K562 (cell line): ENCODE data around the gene GART. TPM values are rescaled to one million over a fixed set of nuclear protein-coding genes. Genes with fewer than 3 reads are reported as not detected.

Experiments used
- ADNP ChIP-seq: fragments of 200-800 bp; sonication (Bioruptor generic); IDR thresholded peaks from 2 replicates; pipeline ENCODE4 v1.6.1; 2016; ENCODE audit warnings: missing genetic modification characterization, missing compliant biosample characterization
- ARID4B ChIP-seq: sonication (generic); formaldehyde crosslinking; IDR thresholded peaks from 2 replicates; pipeline ENCODE4 v1.8.0; 2022; ENCODE audit warnings: mild to moderate bottlenecking, missing genetic modification reagents
- CBX2 ChIP-seq: fragments of 200-600 bp; sonication (generic); IDR thresholded peaks from one replicate; pipeline ENCODE4 v1.6.1; 2012; ENCODE audit warnings: mild to moderate bottlenecking, low read length, inconsistent platforms; ENCODE audit not compliant: insufficient read depth, poor library complexity, severe bottlenecking
- ELK1 ChIP-seq: sonication (generic); formaldehyde crosslinking; IDR thresholded peaks from 2 replicates; pipeline ENCODE4 v1.8.1; 2022; ENCODE audit warnings: missing genetic modification reagents
- HCFC1 ChIP-seq: IDR thresholded peaks from 2 replicates; pipeline ENCODE4 v1.6.1; 2012; ENCODE audit warnings: low read depth, low read length, improper control_type of control experiment
- HMG20A ChIP-seq: fragments of 450-650 bp; formaldehyde crosslinking; conservative IDR thresholded peaks from 2 replicates; pipeline ENCODE4 v1.4.0; 2020; ENCODE audit warnings: mild to moderate bottlenecking, mixed read lengths
- ILK ChIP-seq: fragments of 450-650 bp; IDR thresholded peaks from 2 replicates; pipeline ENCODE4 v1.6.1; 2016; ENCODE audit warnings: missing genetic modification characterization, low read depth, mild to moderate bottlenecking, missing compliant biosample characterization, moderate library complexity, borderline replicate concordance
- MNT ChIP-seq, 2 experiments: fragments of 450-650 bp; conservative IDR thresholded peaks; 2 replicates each; pipeline ENCODE4 v1.6.1; 2017; ENCODE audit warnings: mild to moderate bottlenecking in 2 of 2, moderate library complexity in 2 of 2
- PHF21A ChIP-seq: fragments of 450-650 bp; IDR thresholded peaks from 2 replicates; pipeline ENCODE4 v1.6.1; 2017; ENCODE audit warnings: low read depth, borderline replicate concordance
- POLR3G ChIP-seq: IDR thresholded peaks from 2 replicates; pipeline ENCODE4 v1.6.1; 2011; ENCODE audit not compliant: insufficient read length, insufficient replicate concordance; ENCODE audit errors: extremely low read depth
- PTRF ChIP-seq: fragments of 450-650 bp; IDR thresholded peaks from 2 replicates; pipeline ENCODE4 v1.6.1; 2016; ENCODE audit warnings: mild to moderate bottlenecking, missing genetic modification characterization, missing compliant biosample characterization
- RBM22 ChIP-seq: fragments of 200-400 bp; formaldehyde crosslinking; IDR thresholded peaks from 2 replicates; pipeline ENCODE4 v1.6.1; 2018; ENCODE audit warnings: low read length, low read depth; ENCODE audit not compliant: poor library complexity, severe bottlenecking
- TBP ChIP-seq: optimal IDR thresholded peaks from 2 replicates; pipeline ENCODE3; 2011; ENCODE audit warnings: low read depth, low read length, improper control_type of control experiment
- THRB ChIP-seq: fragments of 450-650 bp; formaldehyde crosslinking; conservative IDR thresholded peaks from 2 replicates; pipeline ENCODE4 v1.4.0; 2022; ENCODE audit warnings: mild to moderate bottlenecking, missing genetic modification characterization
- XRCC4 ChIP-seq: IDR thresholded peaks from one replicate; pipeline ENCODE4 v1.6.1; 2011; ENCODE audit not compliant: insufficient read depth, insufficient read length; ENCODE audit errors: extremely low read depth
- ZBED1 ChIP-seq: IDR thresholded peaks from 2 replicates; pipeline ENCODE4 v1.6.1; 2014
- ZNF764 ChIP-seq: fragments of 250-450 bp; sonication (Bioruptor Pico); IDR thresholded peaks from 2 replicates; pipeline ENCODE4 v1.4.0; 2020; ENCODE audit warnings: low read depth, mild to moderate bottlenecking, moderate library complexity
- ZNF766 ChIP-seq: fragments of 200-800 bp; sonication (Bioruptor generic); conservative IDR thresholded peaks from 2 replicates; pipeline ENCODE4 v1.6.1; 2016; ENCODE audit warnings: missing genetic modification characterization, missing compliant biosample characterization
- ZSCAN32 ChIP-seq: fragments of 450-650 bp; formaldehyde crosslinking; IDR thresholded peaks from 2 replicates; pipeline ENCODE4 v1.4.0; 2020; ENCODE audit warnings: mild to moderate bottlenecking, moderate library complexity
- polyA plus RNA-seq, 8 experiments: library from polyadenylated mRNA; depleted of rRNA in 4 of 8; stranded (reverse) in 5 of 8; unstranded in 3 of 8; fragments of >200 nt; fragmentation: Nextera tagmentation in 2 of 8; fragmentation: Illumina TruSeq in 1 of 8; extraction: Ambion mirVana in 2 of 8; extraction: Trizol in 1 of 8; gene quantifications; 2 replicates each; pipeline versions ENCODE4 v1.2.1 to v1.2.3, GENCODE V29; 2011 to 2014; ENCODE audit warnings: inconsistent platforms in 1 of 8, missing spikeins in 1 of 8
- total RNA-seq, 7 experiments: library from RNA; depleted of rRNA in 6 of 7; stranded (reverse); fragments of >200 nt in 6 of 7; fragmentation: Illumina TruSeq in 2 of 7; extraction: Trizol in 2 of 7; gene quantifications; 2 replicates each; pipeline versions ENCODE4 v1.2.1 to v1.2.3, GENCODE V29; 2011 to 2021; ENCODE audit warnings: low replicate concordance in 1 of 7

GART gene
- total and polyA plus RNA-seq, 9 of the 15 experiments (the other 6 are each of a cell fraction or from before 2014, with no cell fraction given): 141 to 429 (median 349) TPM

GRCh38 chr21:33588485-33589335 lies 46.8 kb upstream of the GART start, which contains the start of gene DONSON (continued):
- TF ChIP-seq HCFC1: 0 out of 2 replicates have a peak, but pooled peaks have one; percentile 4
- 0 out of 2 replicates have a peak, but pooled peaks have one; percentile 5 for TF ChIP-seq THRB (CRISPR knock-in tag)
- TF ChIP-seq RBM22: peak; percentile 73
- TF ChIP-seq ARID4B: no peak
- peak; percentile 74 for TF ChIP-seq TBP
- no peak for TF ChIP-seq ZBED1
- TF ChIP-seq POLR3G: no peak
- TF ChIP-seq XRCC4: no peak
- no peak for TF ChIP-seq PTRF (tag)
- TF ChIP-seq ELK1: no peak
- no peak; the same call in 1 of the 2 replicates for TF ChIP-seq HMG20A
- TF ChIP-seq CBX2: no peak
- TF ChIP-seq ZNF766: no peak
- TF ChIP-seq ZSCAN32 (CRISPR knock-in tag): 0 out of 2 replicates have a peak, but pooled peaks have one; percentile 28
- TF ChIP-seq PHF21A: no peak
- TF ChIP-seq ILK (tag): no peak
- TF ChIP-seq ADNP (tag): no peak
- no peak; a peak in 2 of 4 replicates for TF ChIP-seq MNT (conservative IDR thresholded peaks at IDR 0.05)
- no peak for TF ChIP-seq ZNF764 (CRISPR knock-in tag)
